Measurements from ENCODE around the gene DCDC2B.
"Not testable (repeated sequence)": the region's sequence is repeated elsewhere in the genome, so short reads cannot be mapped to it uniquely, and the experiment has no call there.

DCDC2B gene

GRCh38 chr1:32249831-32250525 lies 41.1 kb downstream of the DCDC2B start:
- Histone ChIP-seq H3K9ac (ENCODE audit: low read depth, low read length) (no peak overlapping the region), H3K36me3 (ENCODE audit: insufficient read depth, low read length) (no peaks in the 10 kb centered on the region), H3K4me2 (ENCODE audit: low read length) (no peak overlapping the region), H3K27me3 (ENCODE audit: control insufficient read depth, insufficient read depth, low read length) (peaks cover 6% of the 10 kb centered on the region), H3K9me3 (replicated peaks; ENCODE audit: low read length) (no peaks in the 10 kb centered on the region), H3K4me1 (ENCODE audit: control insufficient read depth, insufficient read depth, low read length) (peaks cover 16% of the 10 kb centered on the region), H3K4me3 (ENCODE audit: low read length) (no peak overlapping the region)

DNA sequence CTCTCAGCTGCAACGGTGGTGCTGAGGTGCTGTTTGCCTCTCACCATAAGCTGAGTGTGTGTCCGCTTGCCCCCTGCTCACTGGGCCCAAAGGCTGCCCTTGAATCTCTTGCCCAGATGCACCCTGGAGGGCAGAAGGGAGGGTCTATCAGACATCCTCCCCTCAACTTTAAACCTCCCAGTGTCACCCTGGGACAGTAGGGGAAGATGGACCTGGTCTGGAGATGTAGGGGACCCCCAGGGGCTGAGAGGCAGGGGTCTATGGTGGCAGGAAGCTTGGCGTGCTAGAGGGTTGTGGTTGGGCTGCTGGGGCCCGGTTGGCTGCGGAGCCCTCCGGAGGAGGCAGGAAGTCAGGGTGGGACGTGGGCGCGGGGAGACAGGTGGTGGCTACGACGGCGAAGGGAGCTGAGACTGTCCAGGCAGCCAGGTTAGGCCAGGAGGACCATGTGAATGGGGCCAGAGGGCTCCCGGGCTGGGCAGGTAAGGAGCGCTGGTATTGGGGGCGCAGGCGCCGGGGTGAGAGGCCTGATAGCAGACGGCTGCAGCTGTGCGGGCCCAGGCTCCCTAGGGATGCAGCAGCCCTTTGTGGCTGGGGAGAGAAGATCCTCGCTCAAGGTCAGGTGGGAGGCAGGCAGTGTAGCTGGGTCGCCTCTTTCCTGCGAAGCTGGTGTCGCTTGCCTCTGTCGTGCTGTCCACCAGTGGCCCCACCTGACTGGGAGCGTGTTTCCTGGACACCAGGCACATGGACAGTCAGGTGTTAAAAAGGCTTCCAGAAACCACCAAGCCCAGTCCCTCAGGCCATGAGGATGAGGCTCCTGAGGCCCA lies 42.2 kb downstream of the DCDC2B start, which contains the start of gene LCK:
TSS of gene LCK (plus strand) at position 373 of the 824 bp plus-strand sequence. CDS start 23,065 bp downstream, outside the sequence.
- Histone ChIP-seq H3K27me3 (ENCODE audit: control insufficient read depth, insufficient read depth, low read length) (peaks cover 6% of the 10 kb centered on the region), H3K4me3 (ENCODE audit: low read length) (no peak within 1 kb of the TSS), H3K9me3 (replicated peaks; ENCODE audit: low read length) (no peaks in the 10 kb centered on the region), H3K4me1 (ENCODE audit: control insufficient read depth, insufficient read depth, low read length) (peaks cover 16% of the 10 kb centered on the region), H3K4me2 (ENCODE audit: low read length) (no peak within 1 kb of the TSS), H3K9ac (ENCODE audit: low read depth, low read length) (no peak within 1 kb of the TSS), H3K36me3 (ENCODE audit: insufficient read depth, low read length) (no peaks in the 10 kb centered on the region)

- H3K9ac ChIP-seq (ENCODE audit: low read depth, low read length): no peak overlapping the region
- no peaks in the 10 kb centered on the region for H3K4me1 ChIP-seq (ENCODE audit: control insufficient read depth, insufficient read depth, low read length)
- H3K27me3 ChIP-seq (ENCODE audit: control insufficient read depth, insufficient read depth, low read length): peaks cover 20% of the 10 kb centered on the region
- no peak overlapping the region for H3K4me3 ChIP-seq (ENCODE audit: low read length)
- H3K9me3 ChIP-seq (replicated peaks; ENCODE audit: low read length): no peaks in the 10 kb centered on the region
- H3K4me2 ChIP-seq (ENCODE audit: low read length): no peak overlapping the region
- H3K36me3 ChIP-seq (ENCODE audit: insufficient read depth, low read length): no peaks in the 10 kb centered on the region
Observed at GRCh38 chr1:32255072-32256071, 46.5 kb downstream of the DCDC2B start.

DNA sequence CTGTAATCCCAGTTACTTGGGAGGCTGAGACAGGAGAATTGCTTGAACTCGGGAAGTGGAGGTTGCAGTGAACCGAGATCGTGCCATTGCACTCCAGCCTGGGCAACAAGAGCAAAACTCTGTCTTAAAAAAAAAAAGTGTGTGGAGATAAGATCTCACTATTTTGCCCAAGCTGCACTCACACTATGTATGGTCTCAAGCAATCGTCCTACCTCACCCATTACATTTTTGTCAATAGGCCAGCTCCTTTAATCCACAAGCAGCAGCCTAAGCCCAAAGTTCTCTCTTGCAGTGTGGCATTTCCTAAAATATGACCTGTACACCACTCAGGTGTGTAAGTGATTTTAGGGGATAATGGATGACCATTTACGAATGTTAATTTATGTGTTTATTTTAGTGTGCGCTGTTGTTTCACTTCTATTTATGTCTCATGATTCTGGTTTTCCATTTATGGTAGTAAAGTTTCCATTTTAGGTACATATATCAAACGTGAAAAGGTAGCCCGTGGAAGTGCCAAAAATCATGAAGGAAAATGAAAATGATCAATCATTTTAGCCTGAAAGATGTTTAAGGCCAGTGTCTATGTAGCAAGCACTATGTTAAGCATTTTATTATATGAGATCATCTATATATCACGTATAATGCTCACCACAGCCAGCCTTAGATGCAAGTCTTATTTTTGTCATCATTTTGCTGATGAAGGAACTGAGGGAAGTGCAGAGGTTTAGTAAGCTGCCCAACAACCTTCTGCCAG lies 47.8 kb downstream of the DCDC2B start:
- no peak overlapping the region for H3K4me2 ChIP-seq (ENCODE audit: low read length)
- H3K27me3 ChIP-seq (ENCODE audit: control insufficient read depth, insufficient read depth, low read length): peaks cover 20% of the 10 kb centered on the region
- H3K9me3 ChIP-seq (replicated peaks; ENCODE audit: low read length): no peaks in the 10 kb centered on the region
- H3K4me1 ChIP-seq (ENCODE audit: control insufficient read depth, insufficient read depth, low read length): no peaks in the 10 kb centered on the region
- H3K36me3 ChIP-seq (ENCODE audit: insufficient read depth, low read length): no peaks in the 10 kb centered on the region
- H3K4me3 ChIP-seq (ENCODE audit: low read length): no peak overlapping the region
- H3K9ac ChIP-seq (ENCODE audit: low read depth, low read length): no peak overlapping the region

DNA sequence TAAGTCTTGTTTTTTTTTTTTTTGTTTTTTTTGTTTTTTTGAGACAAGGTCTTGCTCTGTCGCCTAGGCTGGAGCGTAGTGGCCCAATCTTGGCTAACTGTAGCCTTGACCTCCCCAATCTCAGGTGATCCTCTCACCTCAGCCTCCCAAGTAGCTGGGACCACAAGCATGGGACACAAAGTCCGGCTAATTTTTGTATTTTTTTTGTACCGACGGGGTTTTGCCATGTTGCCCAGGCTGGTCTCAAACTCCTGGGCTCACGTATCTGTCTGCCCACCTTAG lies 48.3 kb downstream of the DCDC2B start:
- H3K27me3 ChIP-seq (ENCODE audit: control insufficient read depth, insufficient read depth, low read length): peaks cover 20% of the 10 kb centered on the region
- no peak overlapping the region for H3K9ac ChIP-seq (ENCODE audit: low read depth, low read length)
- H3K4me1 ChIP-seq (ENCODE audit: control insufficient read depth, insufficient read depth, low read length): no peaks in the 10 kb centered on the region
- no peaks in the 10 kb centered on the region for H3K9me3 ChIP-seq (replicated peaks; ENCODE audit: low read length)
- no peaks in the 10 kb centered on the region for H3K36me3 ChIP-seq (ENCODE audit: insufficient read depth, low read length)
- H3K4me2 ChIP-seq (ENCODE audit: low read length): no peak overlapping the region
- no peak overlapping the region for H3K4me3 ChIP-seq (ENCODE audit: low read length)

DNA sequence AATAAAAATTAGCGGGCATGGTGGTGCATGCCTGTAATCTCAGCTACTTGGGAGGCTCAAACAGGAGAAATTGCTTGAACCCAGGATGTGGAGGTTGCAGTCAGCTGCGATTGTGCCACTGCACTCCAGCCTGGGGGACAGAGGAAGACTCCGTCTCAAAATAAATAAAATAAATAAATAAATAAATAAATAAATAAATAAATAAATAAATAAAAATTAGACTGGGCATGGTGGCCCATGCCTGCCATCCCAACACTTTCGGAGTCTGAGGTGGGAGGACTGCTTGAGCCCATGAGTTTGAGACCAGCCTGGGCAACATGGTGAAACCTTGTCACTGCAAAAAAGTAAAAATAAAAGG lies 54.3 kb downstream of the DCDC2B start:
- H3K4me3 ChIP-seq (ENCODE audit: low read length); H3K4me1 ChIP-seq (ENCODE audit: control insufficient read depth, insufficient read depth, low read length); H3K27me3 ChIP-seq (ENCODE audit: control insufficient read depth, insufficient read depth, low read length); H3K9ac ChIP-seq (ENCODE audit: low read depth, low read length); H3K9me3 ChIP-seq (replicated peaks; ENCODE audit: low read length); H3K36me3 ChIP-seq (ENCODE audit: insufficient read depth, low read length); H3K4me2 ChIP-seq (ENCODE audit: low read length): not testable (repeated sequence)

- Histone ChIP-seq H3K4me1 (ENCODE audit: control insufficient read depth, insufficient read depth, low read length) (peaks cover 5% of the 10 kb centered on the region), H3K9ac (ENCODE audit: low read depth, low read length) (no peak overlapping the region)
Observed at GRCh38 chr1:32263744-32264143, 54.9 kb downstream of the DCDC2B start.

More at GRCh38 chr1:32263744-32264143, 54.9 kb downstream of the DCDC2B start:
- Histone ChIP-seq H3K36me3 (ENCODE audit: insufficient read depth, low read length) (no peaks in the 10 kb centered on the region), H3K27me3 (ENCODE audit: control insufficient read depth, insufficient read depth, low read length) (peaks cover 10% of the 10 kb centered on the region), H3K9me3 (replicated peaks; ENCODE audit: low read length) (no peaks in the 10 kb centered on the region), H3K4me2 (ENCODE audit: low read length) (no peak overlapping the region), H3K4me3 (ENCODE audit: low read length) (no peak overlapping the region)
